Suprapubic skin (tissue), 3 donors: ENCODE results near the gene MCM6.

Source experiments
- EP300 ChIP-seq: sonication (generic); formaldehyde crosslinking; IDR thresholded peaks from one replicate; pipeline ENCODE4 v1.6.1; 2017; ENCODE audit warnings: antibody characterized with exemption
- POLR2A ChIP-seq, 2 donors: fragments of 450-650 bp; IDR thresholded peaks; one replicate each; pipeline ENCODE4 v1.6.1; 2017; ENCODE audit warnings: antibody characterized with exemption in 2 of 2, mild to moderate bottlenecking in 2 of 2, moderate library complexity in 2 of 2
- TF ChIP-seq, protein P1 (sequence below), 2 donors: fragments of 200-600 bp in 1 of 2; fragments of 450-650 bp in 1 of 2; sonication (generic) in 1 of 2; IDR thresholded peaks; one replicate each; pipeline ENCODE4 v1.5.1; 2016 to 2019; ENCODE audit warnings: antibody characterized with exemption in 2 of 2, mild to moderate bottlenecking in 1 of 2, moderate library complexity in 1 of 2

DNA sequence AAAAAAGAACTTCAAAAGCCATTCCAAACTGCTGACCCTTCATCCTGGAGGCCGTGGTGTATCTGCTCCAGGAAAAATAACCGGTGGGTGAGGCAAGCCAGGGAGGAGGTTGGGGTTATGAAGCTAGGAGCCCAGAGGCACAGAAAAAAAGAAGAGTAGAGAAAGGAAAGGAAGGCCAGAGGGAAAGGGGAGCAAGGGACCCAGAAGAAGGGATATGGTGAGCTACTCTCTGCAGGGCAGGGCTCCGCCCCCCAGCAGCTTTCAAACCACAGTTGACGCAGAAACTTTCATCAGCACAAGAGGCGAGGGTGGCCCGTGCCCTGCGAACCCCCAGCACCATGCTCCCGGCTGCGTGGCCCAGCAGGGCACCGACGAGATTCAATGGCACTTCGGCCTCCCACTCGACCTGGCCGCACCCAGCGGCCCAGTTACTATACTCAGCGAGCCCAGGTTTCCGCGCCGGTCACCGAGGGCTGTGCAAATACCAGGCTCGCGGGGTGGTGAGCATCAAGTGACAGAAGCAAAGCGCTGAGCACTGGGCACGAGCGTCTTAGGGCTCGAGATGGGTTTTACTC is 665 bp downstream of the MCM6 start:
- TF ChIP-seq, protein P1, sequence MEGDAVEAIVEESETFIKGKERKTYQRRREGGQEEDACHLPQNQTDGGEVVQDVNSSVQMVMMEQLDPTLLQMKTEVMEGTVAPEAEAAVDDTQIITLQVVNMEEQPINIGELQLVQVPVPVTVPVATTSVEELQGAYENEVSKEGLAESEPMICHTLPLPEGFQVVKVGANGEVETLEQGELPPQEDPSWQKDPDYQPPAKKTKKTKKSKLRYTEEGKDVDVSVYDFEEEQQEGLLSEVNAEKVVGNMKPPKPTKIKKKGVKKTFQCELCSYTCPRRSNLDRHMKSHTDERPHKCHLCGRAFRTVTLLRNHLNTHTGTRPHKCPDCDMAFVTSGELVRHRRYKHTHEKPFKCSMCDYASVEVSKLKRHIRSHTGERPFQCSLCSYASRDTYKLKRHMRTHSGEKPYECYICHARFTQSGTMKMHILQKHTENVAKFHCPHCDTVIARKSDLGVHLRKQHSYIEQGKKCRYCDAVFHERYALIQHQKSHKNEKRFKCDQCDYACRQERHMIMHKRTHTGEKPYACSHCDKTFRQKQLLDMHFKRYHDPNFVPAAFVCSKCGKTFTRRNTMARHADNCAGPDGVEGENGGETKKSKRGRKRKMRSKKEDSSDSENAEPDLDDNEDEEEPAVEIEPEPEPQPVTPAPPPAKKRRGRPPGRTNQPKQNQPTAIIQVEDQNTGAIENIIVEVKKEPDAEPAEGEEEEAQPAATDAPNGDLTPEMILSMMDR (IDR thresholded peaks at IDR 0.05): no peak
- no peak for TF ChIP-seq POLR2A (IDR thresholded peaks at IDR 0.05)
- no peak for TF ChIP-seq EP300
